HEK293 (cell line): Measurements from ENCODE around the gene GJA10.

Experiments used
- CTCF ChIP-seq: fragments of 450-650 bp; formaldehyde crosslinking; IDR thresholded peaks from 2 replicates; pipeline ENCODE4 v1.5.1; 2016; ENCODE audit warnings: missing biosample characterization, missing genetic modification characterization
- GLI4 ChIP-seq: fragments of 450-650 bp; formaldehyde crosslinking; IDR thresholded peaks from 2 replicates; pipeline ENCODE4 v1.5.1; 2016; ENCODE audit warnings: missing biosample characterization, missing genetic modification characterization
- KLF8 ChIP-seq: fragments of 450-650 bp; formaldehyde crosslinking; IDR thresholded peaks from 2 replicates; pipeline ENCODE4 v1.5.1; 2016; ENCODE audit warnings: missing biosample characterization, missing genetic modification characterization
- TCF7L2 ChIP-seq: IDR thresholded peaks from 2 replicates; pipeline ENCODE4 v1.6.1; 2011; ENCODE audit warnings: low read depth, mild to moderate bottlenecking, inconsistent platforms, low read length, moderate library complexity, borderline replicate concordance
- YY1 ChIP-seq: fragments of 450-650 bp; formaldehyde crosslinking; IDR thresholded peaks from 2 replicates; pipeline ENCODE4 v1.5.1; 2018; ENCODE audit warnings: missing biosample characterization, missing genetic modification characterization
- ZFP41 ChIP-seq: fragments of 450-650 bp; formaldehyde crosslinking; IDR thresholded peaks from 2 replicates; pipeline ENCODE4 v1.5.1; 2016; ENCODE audit warnings: missing biosample characterization, missing genetic modification characterization, borderline replicate concordance
- ZNF600 ChIP-seq: fragments of 450-650 bp; formaldehyde crosslinking; IDR thresholded peaks from 2 replicates; pipeline ENCODE4 v1.5.1; 2016; ENCODE audit warnings: missing biosample characterization, missing genetic modification characterization
- ZNF645 ChIP-seq: fragments of 450-650 bp; formaldehyde crosslinking; IDR thresholded peaks from 2 replicates; pipeline ENCODE4; 2016; ENCODE audit warnings: missing biosample characterization, missing genetic modification characterization

DNA sequence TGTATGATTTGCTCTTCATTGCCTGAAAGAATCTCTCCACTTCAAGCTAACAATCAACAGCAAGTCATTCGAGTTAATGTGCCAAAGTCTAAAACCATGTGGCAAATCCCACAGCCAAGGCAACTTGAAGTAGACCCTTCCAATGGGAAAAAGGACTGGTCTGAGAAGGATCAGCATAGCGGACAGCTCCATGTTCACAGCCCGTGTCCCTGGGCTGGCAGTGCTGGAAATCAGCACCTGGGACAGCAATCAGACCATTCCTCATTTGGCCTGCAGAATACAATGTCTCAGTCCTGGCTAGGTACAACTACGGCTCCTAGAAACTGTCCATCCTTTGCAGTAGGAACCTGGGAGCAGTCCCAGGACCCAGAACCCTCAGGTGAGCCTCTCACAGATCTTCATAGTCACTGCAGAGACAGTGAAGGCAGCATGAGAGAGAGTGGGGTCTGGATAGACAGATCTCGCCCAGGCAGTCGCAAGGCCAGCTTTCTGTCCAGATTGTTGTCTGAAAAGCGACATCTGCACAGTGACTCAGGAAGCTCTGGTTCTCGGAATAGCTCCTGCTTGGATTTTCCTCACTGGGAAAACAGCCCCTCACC is 1.1 kb downstream of the GJA10 start:
- TF ChIP-seq CTCF (tag by site-specific recombination) = no peak
- no peak for TF ChIP-seq TCF7L2
- no peak for TF ChIP-seq ZNF645 (tag by site-specific recombination)
- TF ChIP-seq GLI4 (tag by site-specific recombination) = no peak
- no peak for TF ChIP-seq YY1
- TF ChIP-seq ZNF600 (tag by site-specific recombination) = no peak
- TF ChIP-seq ZFP41 = no peak
- no peak for TF ChIP-seq KLF8 (tag by site-specific recombination)
